ENCODE results near the gene AIFM3. TPM values are rescaled to one million over a fixed set of nuclear protein-coding genes. Genes with fewer than 3 reads are reported as not detected.

Gene AIFM3
- total RNA-seq, 4 donors from 2014 or later: 112 to 150 (median 126) TPM

DNA sequence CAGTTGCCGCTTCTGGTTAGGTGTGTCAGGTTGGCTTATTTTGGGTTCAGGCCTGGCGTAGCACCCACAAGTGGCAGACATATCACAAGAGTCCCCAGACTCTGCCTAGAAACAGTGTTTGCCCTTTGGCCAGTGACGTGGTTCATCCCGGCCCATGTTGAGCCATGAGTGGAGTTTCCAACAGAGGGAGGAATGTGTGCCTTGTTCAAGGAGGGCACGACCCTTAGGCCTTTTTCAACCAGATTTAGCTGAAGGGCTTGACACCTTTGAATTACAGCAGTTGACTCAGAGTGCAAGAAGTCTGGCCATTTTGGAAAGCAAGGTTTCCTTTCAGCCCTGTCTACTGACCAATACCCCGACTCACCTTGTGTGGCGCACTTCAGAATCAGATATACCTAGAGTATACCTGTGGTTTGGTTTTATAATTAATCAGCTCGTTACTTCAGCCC lies 15.1 kb upstream of the AIFM3 start:
- Histone ChIP-seq H3K27ac (peak overlapping the region; percentile 80 to 93 (median 86)), H3K36me3 (peaks cover 0 to 12% (median 0%) of the 10 kb centered on the region in 4 donors), H3K27me3 (no peaks in the 10 kb centered on the region), H3K9me3 (no peaks in the 10 kb centered on the region), H3K4me1 (peaks cover 20 to 85% (median 72%) of the 10 kb centered on the region in 4 donors), H3K4me3 (no peak overlapping the region)
- DNase-seq: peak; percentile 45
- in situ Hi-C loops (cut with MboI; ENCODE audit: low pct_ligation_motif_present in 1 of 4, low pct_unique_long_range_greater_than_20kb in 1 of 4, low sequenced_read_pairs in 3 of 4): loop anchor here in 1 of 4 donors (25.0 kb wide), 1 partner anchor 110 kb away; no protein-coding TSS in a partner anchor
- no peak for TF ChIP-seq POLR2AphosphoS5 (IDR thresholded peaks at IDR 0.05)
- TF ChIP-seq, protein P1, sequence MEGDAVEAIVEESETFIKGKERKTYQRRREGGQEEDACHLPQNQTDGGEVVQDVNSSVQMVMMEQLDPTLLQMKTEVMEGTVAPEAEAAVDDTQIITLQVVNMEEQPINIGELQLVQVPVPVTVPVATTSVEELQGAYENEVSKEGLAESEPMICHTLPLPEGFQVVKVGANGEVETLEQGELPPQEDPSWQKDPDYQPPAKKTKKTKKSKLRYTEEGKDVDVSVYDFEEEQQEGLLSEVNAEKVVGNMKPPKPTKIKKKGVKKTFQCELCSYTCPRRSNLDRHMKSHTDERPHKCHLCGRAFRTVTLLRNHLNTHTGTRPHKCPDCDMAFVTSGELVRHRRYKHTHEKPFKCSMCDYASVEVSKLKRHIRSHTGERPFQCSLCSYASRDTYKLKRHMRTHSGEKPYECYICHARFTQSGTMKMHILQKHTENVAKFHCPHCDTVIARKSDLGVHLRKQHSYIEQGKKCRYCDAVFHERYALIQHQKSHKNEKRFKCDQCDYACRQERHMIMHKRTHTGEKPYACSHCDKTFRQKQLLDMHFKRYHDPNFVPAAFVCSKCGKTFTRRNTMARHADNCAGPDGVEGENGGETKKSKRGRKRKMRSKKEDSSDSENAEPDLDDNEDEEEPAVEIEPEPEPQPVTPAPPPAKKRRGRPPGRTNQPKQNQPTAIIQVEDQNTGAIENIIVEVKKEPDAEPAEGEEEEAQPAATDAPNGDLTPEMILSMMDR (IDR thresholded peaks at IDR 0.05): peak; percentile 22 to 57 (median 32)
- intact Hi-C loops (cut with DNase I; ENCODE audit: low total_unique reads): no loop called here
- WGBS, 2 donors (ENCODE audit: low coverage in 1 of 2): 68% methylated on average over 8 of the region's 8 CpGs; no CpG with 5 or more reads in 1 of the 2 donors

DNA sequence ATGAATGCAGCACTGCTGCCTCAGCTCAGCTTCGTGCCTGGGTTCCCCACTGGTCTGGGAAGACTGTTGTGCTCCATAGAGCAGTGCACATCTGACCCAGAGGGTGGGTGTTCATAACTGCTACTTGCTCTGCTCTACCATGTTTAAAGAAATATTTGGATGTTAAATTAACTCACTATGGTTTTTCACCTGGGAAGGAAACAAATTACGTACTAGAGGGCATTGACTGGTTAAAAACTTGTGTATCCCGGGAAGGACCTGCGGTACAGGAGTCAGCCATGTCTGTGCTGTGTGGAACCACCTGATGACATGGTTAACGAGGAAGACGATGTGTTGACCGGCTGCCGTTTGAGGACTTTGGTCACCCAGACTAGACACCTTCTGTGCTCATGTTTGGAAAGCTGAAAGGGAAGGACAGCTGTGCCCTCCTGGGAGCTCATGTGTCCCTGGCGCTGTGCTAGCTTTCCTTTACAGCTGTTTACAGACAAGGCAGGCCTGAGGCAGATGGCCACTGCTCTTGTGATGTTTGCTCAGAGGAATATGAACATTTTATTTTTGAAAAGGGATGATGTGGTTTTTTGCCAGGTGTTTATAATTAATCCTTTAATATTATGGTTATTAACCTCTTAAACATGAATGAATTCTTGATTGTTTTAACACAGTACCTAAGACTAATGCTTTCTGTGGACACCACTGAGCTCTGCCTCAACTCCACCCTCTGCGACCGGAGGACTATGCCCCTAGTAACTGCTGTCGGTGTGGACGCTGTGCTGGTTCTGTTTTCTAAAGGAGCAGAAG lies 14.3 kb upstream of the AIFM3 start:
- peak overlapping the region; percentile 80 to 93 (median 86) for H3K27ac ChIP-seq
- WGBS, 2 donors (ENCODE audit: low coverage in 1 of 2): 61 to 63% methylated on average over 7 to 13 of the region's 13 CpGs
- H3K36me3 ChIP-seq: peaks cover 0 to 12% (median 0%) of the 10 kb centered on the region in 4 donors
- TF ChIP-seq POLR2A (IDR thresholded peaks at IDR 0.05) (peak; percentile 34), POLR2AphosphoS5 (IDR thresholded peaks at IDR 0.05) (peak; percentile 41 to 84 (median 77)), EP300 (IDR thresholded peaks at IDR 0.05; ENCODE audit: low read depth) (peak; percentile 83)
- TF ChIP-seq, protein P1 (IDR thresholded peaks at IDR 0.05): no peak
- H3K27me3 ChIP-seq: no peaks in the 10 kb centered on the region
- DNase-seq: peak; percentile 77
- no peak overlapping the region for H3K4me3 ChIP-seq
- in situ Hi-C loops (cut with MboI; ENCODE audit: low pct_ligation_motif_present in 1 of 4, low pct_unique_long_range_greater_than_20kb in 1 of 4, low sequenced_read_pairs in 3 of 4): loop anchor here in 1 of 4 donors (25.0 kb wide), 1 partner anchor 110 kb away; no protein-coding TSS in a partner anchor
- intact Hi-C loops (cut with DNase I; ENCODE audit: low total_unique reads): no loop called here
- no peaks in the 10 kb centered on the region for H3K9me3 ChIP-seq
- peaks cover 20 to 78% (median 69%) of the 10 kb centered on the region in 4 donors for H3K4me1 ChIP-seq

DNA sequence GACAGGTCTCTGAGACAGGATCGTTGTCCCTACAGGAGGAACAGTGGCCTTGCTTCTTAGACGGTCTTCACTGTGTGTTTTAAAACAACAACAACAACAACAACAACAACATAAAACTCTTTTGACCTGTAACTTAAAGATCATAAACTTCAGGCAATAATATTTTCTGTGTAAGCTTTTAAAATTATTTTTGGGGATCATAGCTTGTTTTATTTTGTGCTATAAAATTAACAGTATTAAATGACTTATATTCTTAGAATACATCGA lies 13.8 kb upstream of the AIFM3 start:
- TF ChIP-seq POLR2AphosphoS5 (IDR thresholded peaks at IDR 0.05) (no peak), POLR2A (IDR thresholded peaks at IDR 0.05) (no peak), EP300 (IDR thresholded peaks at IDR 0.05; ENCODE audit: low read depth) (no peak)
- TF ChIP-seq, protein P1 (IDR thresholded peaks at IDR 0.05): no peak
- intact Hi-C loops (cut with DNase I; ENCODE audit: low total_unique reads) (no loop called here), in situ Hi-C loops (cut with MboI; ENCODE audit: low pct_ligation_motif_present in 1 of 4, low pct_unique_long_range_greater_than_20kb in 1 of 4, low sequenced_read_pairs in 3 of 4) (loop anchor here in 1 of 4 donors (25.0 kb wide), 1 partner anchor 109 kb away; no protein-coding TSS in a partner anchor)
- 45 to 47% methylated on average over 3 of the region's 3 CpGs for WGBS, 2 donors (ENCODE audit: low coverage in 1 of 2)
- DNase-seq: no peak
- Histone ChIP-seq H3K4me1 (peaks cover 20 to 78% (median 70%) of the 10 kb centered on the region in 4 donors), H3K9me3 (no peaks in the 10 kb centered on the region), H3K36me3 (peaks cover 0 to 12% (median 0%) of the 10 kb centered on the region in 4 donors), H3K27ac (peak overlapping the region; percentile 80 to 93 (median 86)), H3K4me3 (peak overlapping the region in 1 of 4 donors; percentile 18), H3K27me3 (no peaks in the 10 kb centered on the region)

DNA sequence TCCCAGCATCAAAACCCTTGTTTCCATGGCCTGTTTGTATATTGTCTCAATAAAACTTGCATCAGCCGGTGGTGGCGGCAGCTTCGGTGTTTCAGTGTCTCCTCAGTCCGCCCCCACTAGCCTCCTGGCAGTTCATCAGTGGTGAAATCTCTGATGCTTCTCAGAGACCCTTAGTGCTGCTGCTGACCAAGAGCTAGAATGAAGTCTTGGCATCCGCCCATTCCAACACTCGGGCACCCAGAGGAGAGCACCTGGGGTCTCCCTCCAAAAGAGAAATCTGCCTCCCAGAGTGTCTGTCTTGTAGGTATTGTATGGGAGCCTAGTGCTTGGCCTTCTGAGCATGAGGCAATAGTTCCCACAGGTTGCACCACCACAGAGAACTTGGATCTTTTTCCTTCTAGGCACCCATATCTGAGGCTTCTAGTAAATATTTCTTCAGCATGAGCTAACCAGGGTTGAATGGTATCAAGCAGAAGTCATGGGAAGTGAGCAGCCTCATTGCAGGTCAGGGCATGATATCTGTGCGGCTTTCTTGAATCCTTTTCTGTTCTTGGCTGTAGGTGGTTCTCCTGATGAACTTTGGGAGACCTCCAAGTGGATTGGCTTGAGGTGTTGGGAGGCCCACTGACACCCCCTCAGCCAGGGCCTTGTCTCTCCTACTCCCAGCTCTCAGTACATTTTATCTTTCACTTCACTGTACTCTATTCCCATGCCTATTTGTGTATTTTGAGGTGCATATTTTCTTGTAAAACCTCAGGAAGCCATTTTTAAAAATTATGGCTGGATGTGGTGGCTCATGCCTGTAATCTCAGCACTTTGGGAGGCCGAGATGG lies 13.2 kb upstream of the AIFM3 start:
- peaks cover 0 to 12% (median 0%) of the 10 kb centered on the region in 4 donors for H3K36me3 ChIP-seq
- in situ Hi-C loops (cut with MboI; ENCODE audit: low pct_ligation_motif_present in 1 of 4, low pct_unique_long_range_greater_than_20kb in 1 of 4, low sequenced_read_pairs in 3 of 4): loop anchor here in 1 of 4 donors (25.0 kb wide), 1 partner anchor 108 kb away; no protein-coding TSS in a partner anchor
- TF ChIP-seq POLR2A (IDR thresholded peaks at IDR 0.05): no peak
- TF ChIP-seq POLR2AphosphoS5 (IDR thresholded peaks at IDR 0.05): no peak
- TF ChIP-seq EP300 (IDR thresholded peaks at IDR 0.05; ENCODE audit: low read depth): no peak
- TF ChIP-seq, protein P1 (IDR thresholded peaks at IDR 0.05): no peak
- intact Hi-C loops (cut with DNase I; ENCODE audit: low total_unique reads): no loop called here
- peaks cover 20 to 78% (median 68%) of the 10 kb centered on the region in 4 donors for H3K4me1 ChIP-seq
- H3K4me3 ChIP-seq: peak overlapping the region in 1 of 4 donors; percentile 18
- H3K27me3 ChIP-seq: no peaks in the 10 kb centered on the region
- no peak for DNase-seq
- H3K27ac ChIP-seq: peak overlapping the region; percentile 80 to 93 (median 86)
- WGBS, 2 donors (ENCODE audit: low coverage in 1 of 2): 43 to 74% methylated on average over 4 to 8 of the region's 8 CpGs
- no peaks in the 10 kb centered on the region for H3K9me3 ChIP-seq

All from transverse colon (tissue), 4 donors.